PC-3 (cell line): Measurements from ENCODE around the gene BAIAP2L2.

Experiments
- CTCF ChIP-seq: fragments of 300-600 bp; sonication (generic); conservative IDR thresholded peaks from 2 replicates; pipeline ENCODE4 v1.5.1; 2017; ENCODE audit warnings: antibody characterized with exemption, low read depth, mild to moderate bottlenecking, low read length
- EZH2 ChIP-seq: fragments of 300-600 bp; sonication (generic); IDR thresholded peaks from one replicate; pipeline ENCODE4 v1.6.1; 2017; ENCODE audit warnings: antibody characterized with exemption, mild to moderate bottlenecking, low read length; ENCODE audit not compliant: unreplicated experiment

GRCh38 chr22:38077096-38077495 is 33.4 kb downstream of the BAIAP2L2 start:
- TF ChIP-seq CTCF (no peak), EZH2 (no peak)
